Ascending aorta (tissue), 2 donors: Measurements from ENCODE around the gene COQ10A. TPM values are rescaled to one million over a fixed set of nuclear protein-coding genes. Genes with fewer than 3 reads are reported as not detected.
A peak's percentile ranks its signal among the peaks of the same experiment; 100 is the strongest.
"Not testable (repeated sequence)": the region's sequence is repeated elsewhere in the genome, so short reads cannot be mapped to it uniquely, and the experiment has no call there.

ENCODE experiments used
- DNase-seq, 2 donors: peaks; one replicate each; pipeline ENCODE4 v3.0.0-alpha.2; 2019; ENCODE audit warnings: low spot score in 2 of 2
- H3K27ac ChIP-seq, 2 donors: fragments of 200-600 bp; sonication (generic); one replicate each; pipeline ENCODE4 v1.5.1; 2016 to 2017; ENCODE audit warnings: mild to moderate bottlenecking in 1 of 2
- H3K27me3 ChIP-seq: fragments of 200-600 bp; sonication (generic); one replicate; pipeline ENCODE4 v1.5.1; 2017
- H3K36me3 ChIP-seq, 2 donors: fragments of 200-600 bp; sonication (generic); one replicate each; pipeline ENCODE4 v1.5.1; 2016
- H3K4me1 ChIP-seq, 2 donors: fragments of 200-600 bp; sonication (generic); one replicate each; pipeline ENCODE4 v1.5.1; 2016 to 2017; ENCODE audit warnings: mild to moderate bottlenecking in 1 of 2
- H3K4me3 ChIP-seq, 2 donors: fragments of 200-600 bp; sonication (generic); one replicate each; pipeline ENCODE4 v1.5.1; 2016 to 2017; ENCODE audit warnings: mild to moderate bottlenecking in 1 of 2
- H3K9me3 ChIP-seq, 2 donors: fragments of 200-600 bp; sonication (generic); one replicate each; pipeline ENCODE4 v1.5.1; 2016
- CTCF ChIP-seq, 3 experiments: fragments of 200-600 bp in 2 of 3; fragments of 450-650 bp in 1 of 3; sonication (generic) in 2 of 3; IDR thresholded peaks; one replicate each; pipeline ENCODE4 v1.5.1; 2016 to 2019; ENCODE audit warnings: antibody characterized with exemption in 3 of 3, mild to moderate bottlenecking in 1 of 3, moderate library complexity in 1 of 3
- intact Hi-C: fragments of 100-400 bp; cut with DNase I; formaldehyde crosslinking; loops from one replicate; pipeline ENCODE4 v1.15.1; 2023
- total RNA-seq: library from RNA; depleted of rRNA; stranded (reverse); fragments of >200 nt; gene quantifications from one replicate; pipeline ENCODE4 v1.1.0, GENCODE V29; 2016

Gene COQ10A
- total RNA-seq, 1 donor from 2014 or later = 4.8 TPM

GRCh38 chr12:56271031-56271430 lies 4.3 kb downstream of the COQ10A start:
- Histone ChIP-seq H3K27ac (peak overlapping the region; percentile 31 to 58), H3K9me3 (no peaks in the 10 kb centered on the region), H3K4me3 (no peak overlapping the region), H3K36me3 (peaks cover 50 to 51% of the 10 kb centered on the region in 2 donors), H3K4me1 (peaks cover 0 to 10% of the 10 kb centered on the region in 2 donors), H3K27me3 (no peaks in the 10 kb centered on the region)
- intact Hi-C loops = no loop called here
- DNase-seq = no peak
- peak in 1 of 3 experiments; percentile 32 for TF ChIP-seq CTCF (IDR thresholded peaks at IDR 0.05)

- H3K4me1 ChIP-seq, DNase-seq, H3K4me3 ChIP-seq, H3K9me3 ChIP-seq, H3K27me3 ChIP-seq, intact Hi-C loops, H3K27ac ChIP-seq: not testable (repeated sequence)
- H3K36me3 ChIP-seq = peaks cover 62% of the 10 kb centered on the region in 2 donors
These were observed 5.7 kb downstream of the COQ10A start for GRCh38 chr12:56272468-56272867.

- no peak for DNase-seq
- H3K27ac ChIP-seq = no peak overlapping the region
- no peak overlapping the region for H3K4me3 ChIP-seq
- no peaks in the 10 kb centered on the region for H3K27me3 ChIP-seq
- TF ChIP-seq CTCF (IDR thresholded peaks at IDR 0.05) = no peak
- no peaks in the 10 kb centered on the region for H3K4me1 ChIP-seq
- no peaks in the 10 kb centered on the region for H3K9me3 ChIP-seq
- peaks cover 80 to 81% of the 10 kb centered on the region in 2 donors for H3K36me3 ChIP-seq
- intact Hi-C loops = no loop called here
These were observed 7.6 kb downstream of the COQ10A start for GRCh38 chr12:56274299-56274698.

GRCh38 chr12:56278905-56279304 lies 12.2 kb downstream of the COQ10A start:
- intact Hi-C loops = no loop called here
- no peak overlapping the region for H3K27ac ChIP-seq
- no peak overlapping the region for H3K4me3 ChIP-seq
- DNase-seq = no peak
- TF ChIP-seq CTCF (IDR thresholded peaks at IDR 0.05) = no peak
- no peaks in the 10 kb centered on the region for H3K9me3 ChIP-seq
- no peaks in the 10 kb centered on the region for H3K27me3 ChIP-seq
- H3K4me1 ChIP-seq = no peaks in the 10 kb centered on the region
- H3K36me3 ChIP-seq = peaks cover 87 to 98% of the 10 kb centered on the region in 2 donors

GRCh38 chr12:56280849-56281248 lies 14.1 kb downstream of the COQ10A start:
- Histone ChIP-seq H3K4me3 (no peak overlapping the region), H3K27me3 (no peaks in the 10 kb centered on the region), H3K36me3 (peaks cover 79 to 96% of the 10 kb centered on the region in 2 donors), H3K27ac (no peak overlapping the region), H3K4me1 (no peaks in the 10 kb centered on the region), H3K9me3 (no peaks in the 10 kb centered on the region)
- no peak for TF ChIP-seq CTCF (IDR thresholded peaks at IDR 0.05)
- no peak for DNase-seq
- intact Hi-C loops = no loop called here

GRCh38 chr12:56282030-56282429 lies 15.3 kb downstream of the COQ10A start:
- intact Hi-C loops = no loop called here
- Histone ChIP-seq H3K9me3 (no peaks in the 10 kb centered on the region), H3K27me3 (no peaks in the 10 kb centered on the region), H3K4me1 (no peaks in the 10 kb centered on the region), H3K27ac (no peak overlapping the region), H3K4me3 (no peak overlapping the region), H3K36me3 (peaks cover 70 to 94% of the 10 kb centered on the region in 2 donors)
- TF ChIP-seq CTCF (IDR thresholded peaks at IDR 0.05) = no peak
- DNase-seq = no peak
